SK-N-SH treated with all-trans-retinoic acid at 6 μM for 48 hours (cell line): ENCODE results near the gene CRYL1.

Experiments used
- ATAC-seq: fragments of 200-7000 bp; cut with Tn5 transposase; 3 replicates; pipeline ENCODE4 v1.9.1; 2020; ENCODE audit warnings: mild to moderate bottlenecking, moderate library complexity
- ARNTL ChIP-seq: fragments of 450-650 bp; formaldehyde crosslinking; IDR thresholded peaks from 2 replicates; pipeline ENCODE4 v1.5.0; 2020; ENCODE audit warnings: low read depth, mild to moderate bottlenecking, moderate library complexity, borderline replicate concordance
- BACH2 ChIP-seq: fragments of 250-450 bp; sonication (Bioruptor Pico); IDR thresholded peaks from 2 replicates; pipeline ENCODE4 v1.9.0; 2021; ENCODE audit warnings: mild to moderate bottlenecking, borderline replicate concordance
- CSDC2 ChIP-seq: fragments of 250-450 bp; sonication (Bioruptor Pico); IDR thresholded peaks from 2 replicates; pipeline ENCODE4 v1.5.0; 2020; ENCODE audit warnings: mild to moderate bottlenecking, moderate library complexity
- ESRRG ChIP-seq: fragments of 250-450 bp; sonication (Bioruptor Pico); IDR thresholded peaks from 2 replicates; pipeline ENCODE4 v1.6.1; 2021; ENCODE audit warnings: mild to moderate bottlenecking
- GLIS3 ChIP-seq: fragments of 250-450 bp; sonication (Bioruptor Pico); IDR thresholded peaks from 2 replicates; pipeline ENCODE4 v1.5.0; 2020; ENCODE audit warnings: mild to moderate bottlenecking, moderate library complexity
- ISL1 ChIP-seq: fragments of 250-450 bp; sonication (Bioruptor Pico); IDR thresholded peaks from 2 replicates; pipeline ENCODE4 v2.1.2; 2022; ENCODE audit warnings: mild to moderate bottlenecking, moderate library complexity
- OSR1 ChIP-seq: fragments of 250-450 bp; sonication (Bioruptor Pico); IDR thresholded peaks from 2 replicates; pipeline ENCODE4 v1.8.0; 2022; ENCODE audit warnings: moderate library complexity, mild to moderate bottlenecking, inconsistent platforms
- PATZ1 ChIP-seq: fragments of 250-450 bp; sonication (Bioruptor Pico); IDR thresholded peaks from 2 replicates; pipeline ENCODE4 v1.8.0; 2020; ENCODE audit warnings: mild to moderate bottlenecking, moderate library complexity, borderline replicate concordance
- PPARA ChIP-seq: fragments of 250-450 bp; sonication (Bioruptor Pico); IDR thresholded peaks from 2 replicates; pipeline ENCODE4 v1.5.0; 2020; ENCODE audit warnings: mild to moderate bottlenecking, borderline replicate concordance
- RARB ChIP-seq: fragments of 250-450 bp; sonication (Bioruptor Pico); IDR thresholded peaks from 2 replicates; pipeline ENCODE4 v1.8.0; 2021; ENCODE audit warnings: mild to moderate bottlenecking, moderate library complexity
- TCF4 ChIP-seq: fragments of 250-450 bp; sonication (Bioruptor Pico); IDR thresholded peaks from 2 replicates; pipeline ENCODE4 v1.8.0; 2021; ENCODE audit warnings: mild to moderate bottlenecking, moderate library complexity, borderline replicate concordance
- ZC3H10 ChIP-seq: fragments of 250-450 bp; sonication (Bioruptor Pico); IDR thresholded peaks from 2 replicates; pipeline ENCODE4 v1.5.1; 2021; ENCODE audit warnings: mild to moderate bottlenecking, moderate library complexity
- ZFP3 ChIP-seq: fragments of 250-450 bp; sonication (Bioruptor Pico); IDR thresholded peaks from 2 replicates; pipeline ENCODE4 v1.5.0; 2020; ENCODE audit warnings: mild to moderate bottlenecking, moderate library complexity
- ZFP30 ChIP-seq: fragments of 450-650 bp; formaldehyde crosslinking; IDR thresholded peaks from 2 replicates; pipeline ENCODE4 v1.5.0; 2022; ENCODE audit warnings: mild to moderate bottlenecking, moderate library complexity
- ZNF565 ChIP-seq: fragments of 450-650 bp; formaldehyde crosslinking; conservative IDR thresholded peaks from 2 replicates; pipeline ENCODE4 v1.5.0; 2020; ENCODE audit warnings: low read depth, mild to moderate bottlenecking, moderate library complexity
- ZNF70 ChIP-seq: fragments of 450-650 bp; formaldehyde crosslinking; IDR thresholded peaks from 2 replicates; pipeline ENCODE4 v1.5.0; 2020; ENCODE audit warnings: mild to moderate bottlenecking, moderate library complexity
- ZNF8 ChIP-seq: fragments of 450-650 bp; formaldehyde crosslinking; IDR thresholded peaks from 2 replicates; pipeline ENCODE4 v1.5.0; 2020; ENCODE audit warnings: mild to moderate bottlenecking, moderate library complexity
- TF ChIP-seq, protein P1 (sequence below): fragments of 250-450 bp; sonication (Bioruptor Pico); IDR thresholded peaks from 2 replicates; pipeline ENCODE4 v1.5.1; 2021; ENCODE audit warnings: mild to moderate bottlenecking, moderate library complexity
- TF ChIP-seq, protein P2 (sequence below): fragments of 250-450 bp; sonication (Bioruptor Pico); IDR thresholded peaks from 2 replicates; pipeline ENCODE4 v1.5.1; 2020; ENCODE audit warnings: low read depth, mild to moderate bottlenecking, moderate library complexity
- TF ChIP-seq, protein P3 (sequence below): fragments of 250-450 bp; sonication (Bioruptor Pico); IDR thresholded peaks from 2 replicates; pipeline ENCODE4 v1.5.0; 2020; ENCODE audit warnings: mild to moderate bottlenecking, moderate library complexity

The CRYL1 gene

GRCh38 chr13:20442798-20443381 is 82.8 kb downstream of the CRYL1 start:
- TF ChIP-seq, protein P1, sequence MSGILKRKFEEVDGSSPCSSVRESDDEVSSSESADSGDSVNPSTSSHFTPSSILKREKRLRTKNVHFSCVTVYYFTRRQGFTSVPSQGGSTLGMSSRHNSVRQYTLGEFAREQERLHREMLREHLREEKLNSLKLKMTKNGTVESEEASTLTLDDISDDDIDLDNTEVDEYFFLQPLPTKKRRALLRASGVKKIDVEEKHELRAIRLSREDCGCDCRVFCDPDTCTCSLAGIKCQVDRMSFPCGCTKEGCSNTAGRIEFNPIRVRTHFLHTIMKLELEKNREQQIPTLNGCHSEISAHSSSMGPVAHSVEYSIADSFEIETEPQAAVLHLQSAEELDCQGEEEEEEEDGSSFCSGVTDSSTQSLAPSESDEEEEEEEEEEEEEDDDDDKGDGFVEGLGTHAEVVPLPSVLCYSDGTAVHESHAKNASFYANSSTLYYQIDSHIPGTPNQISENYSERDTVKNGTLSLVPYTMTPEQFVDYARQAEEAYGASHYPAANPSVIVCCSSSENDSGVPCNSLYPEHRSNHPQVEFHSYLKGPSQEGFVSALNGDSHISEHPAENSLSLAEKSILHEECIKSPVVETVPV (CRISPR knock-in tag): no peak
- TF ChIP-seq ZFP3 (no peak), ZNF70 (CRISPR knock-in tag) (no peak), ZNF565 (CRISPR knock-in tag) (no peak), TCF4 (CRISPR knock-in tag) (no peak), BACH2 (CRISPR knock-in tag) (no peak), ARNTL (CRISPR knock-in tag) (no peak), OSR1 (no peak), RARB (CRISPR knock-in tag) (no peak), PATZ1 (CRISPR knock-in tag) (no peak), ZFP30 (CRISPR knock-in tag) (no peak), CSDC2 (CRISPR knock-in tag) (no peak)
- TF ChIP-seq, protein P2, sequence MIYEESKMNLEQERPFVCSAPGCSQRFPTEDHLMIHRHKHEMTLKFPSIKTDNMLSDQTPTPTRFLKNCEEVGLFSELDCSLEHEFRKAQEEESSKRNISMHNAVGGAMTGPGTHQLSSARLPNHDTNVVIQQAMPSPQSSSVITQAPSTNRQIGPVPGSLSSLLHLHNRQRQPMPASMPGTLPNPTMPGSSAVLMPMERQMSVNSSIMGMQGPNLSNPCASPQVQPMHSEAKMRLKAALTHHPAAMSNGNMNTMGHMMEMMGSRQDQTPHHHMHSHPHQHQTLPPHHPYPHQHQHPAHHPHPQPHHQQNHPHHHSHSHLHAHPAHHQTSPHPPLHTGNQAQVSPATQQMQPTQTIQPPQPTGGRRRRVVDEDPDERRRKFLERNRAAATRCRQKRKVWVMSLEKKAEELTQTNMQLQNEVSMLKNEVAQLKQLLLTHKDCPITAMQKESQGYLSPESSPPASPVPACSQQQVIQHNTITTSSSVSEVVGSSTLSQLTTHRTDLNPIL (CRISPR knock-in tag): no peak
- TF ChIP-seq, protein P3, sequence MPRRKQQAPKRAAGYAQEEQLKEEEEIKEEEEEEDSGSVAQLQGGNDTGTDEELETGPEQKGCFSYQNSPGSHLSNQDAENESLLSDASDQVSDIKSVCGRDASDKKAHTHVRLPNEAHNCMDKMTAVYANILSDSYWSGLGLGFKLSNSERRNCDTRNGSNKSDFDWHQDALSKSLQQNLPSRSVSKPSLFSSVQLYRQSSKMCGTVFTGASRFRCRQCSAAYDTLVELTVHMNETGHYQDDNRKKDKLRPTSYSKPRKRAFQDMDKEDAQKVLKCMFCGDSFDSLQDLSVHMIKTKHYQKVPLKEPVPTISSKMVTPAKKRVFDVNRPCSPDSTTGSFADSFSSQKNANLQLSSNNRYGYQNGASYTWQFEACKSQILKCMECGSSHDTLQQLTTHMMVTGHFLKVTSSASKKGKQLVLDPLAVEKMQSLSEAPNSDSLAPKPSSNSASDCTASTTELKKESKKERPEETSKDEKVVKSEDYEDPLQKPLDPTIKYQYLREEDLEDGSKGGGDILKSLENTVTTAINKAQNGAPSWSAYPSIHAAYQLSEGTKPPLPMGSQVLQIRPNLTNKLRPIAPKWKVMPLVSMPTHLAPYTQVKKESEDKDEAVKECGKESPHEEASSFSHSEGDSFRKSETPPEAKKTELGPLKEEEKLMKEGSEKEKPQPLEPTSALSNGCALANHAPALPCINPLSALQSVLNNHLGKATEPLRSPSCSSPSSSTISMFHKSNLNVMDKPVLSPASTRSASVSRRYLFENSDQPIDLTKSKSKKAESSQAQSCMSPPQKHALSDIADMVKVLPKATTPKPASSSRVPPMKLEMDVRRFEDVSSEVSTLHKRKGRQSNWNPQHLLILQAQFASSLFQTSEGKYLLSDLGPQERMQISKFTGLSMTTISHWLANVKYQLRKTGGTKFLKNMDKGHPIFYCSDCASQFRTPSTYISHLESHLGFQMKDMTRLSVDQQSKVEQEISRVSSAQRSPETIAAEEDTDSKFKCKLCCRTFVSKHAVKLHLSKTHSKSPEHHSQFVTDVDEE (CRISPR knock-in tag): no peak
- ATAC-seq: no peak

DNA sequence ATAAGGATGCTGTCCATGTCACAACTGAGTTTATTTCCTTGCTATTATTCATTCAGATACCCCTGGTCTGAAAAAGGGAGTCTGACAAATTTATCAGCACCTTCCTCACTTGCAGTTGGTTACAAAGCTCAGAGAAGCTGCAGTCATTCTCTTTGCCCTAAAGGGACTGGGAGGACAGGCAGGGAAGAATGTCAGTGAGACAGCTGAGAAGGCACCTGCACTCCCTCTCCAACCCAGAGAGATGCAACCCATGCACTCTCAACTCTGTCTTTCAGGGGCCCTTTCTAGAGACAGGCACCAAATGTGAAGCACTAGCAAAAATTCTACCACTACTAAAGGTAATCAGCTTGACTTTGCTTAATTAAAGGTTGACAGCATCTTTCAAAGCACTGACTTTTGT is 83.3 kb downstream of the CRYL1 start:
- no peak for ATAC-seq
- TF ChIP-seq ESRRG (CRISPR knock-in tag) (no peak), PPARA (CRISPR knock-in tag) (no peak), BACH2 (CRISPR knock-in tag) (no peak), ISL1 (CRISPR knock-in tag) (no peak), ZNF70 (CRISPR knock-in tag) (no peak), ZC3H10 (no peak), OSR1 (no peak)
- TF ChIP-seq, protein P2 (CRISPR knock-in tag): no peak
- TF ChIP-seq, protein P1 (CRISPR knock-in tag): no peak

- peak; percentile 58; the same call in 2 of the 3 replicates for ATAC-seq
- TF ChIP-seq, protein P1 (CRISPR knock-in tag): no peak
- TF ChIP-seq ZNF8 (CRISPR knock-in tag) (no peak), ZFP30 (CRISPR knock-in tag) (no peak), ZNF70 (CRISPR knock-in tag) (no peak), OSR1 (no peak), PPARA (CRISPR knock-in tag) (no peak), ARNTL (CRISPR knock-in tag) (no peak), PATZ1 (CRISPR knock-in tag) (no peak), ZFP3 (no peak), GLIS3 (CRISPR knock-in tag) (no peak), RARB (CRISPR knock-in tag) (no peak), ISL1 (CRISPR knock-in tag) (no peak), TCF4 (CRISPR knock-in tag) (no peak)
- TF ChIP-seq, protein P2 (CRISPR knock-in tag): no peak
Measured at GRCh38 chr13:20441879-20442278, 83.8 kb downstream of the CRYL1 start.
